ENCODE data around the gene L3MBTL4.

The L3MBTL4 gene

GRCh38 chr18:6220129-6220528 is 194.6 kb downstream of the L3MBTL4 start:
- no peak overlapping the region for H3K4me3 ChIP-seq (ENCODE audit: low read depth, low read length)
- no peak for DNase-seq (ENCODE audit: low read depth)
- TF ChIP-seq, protein P1, sequence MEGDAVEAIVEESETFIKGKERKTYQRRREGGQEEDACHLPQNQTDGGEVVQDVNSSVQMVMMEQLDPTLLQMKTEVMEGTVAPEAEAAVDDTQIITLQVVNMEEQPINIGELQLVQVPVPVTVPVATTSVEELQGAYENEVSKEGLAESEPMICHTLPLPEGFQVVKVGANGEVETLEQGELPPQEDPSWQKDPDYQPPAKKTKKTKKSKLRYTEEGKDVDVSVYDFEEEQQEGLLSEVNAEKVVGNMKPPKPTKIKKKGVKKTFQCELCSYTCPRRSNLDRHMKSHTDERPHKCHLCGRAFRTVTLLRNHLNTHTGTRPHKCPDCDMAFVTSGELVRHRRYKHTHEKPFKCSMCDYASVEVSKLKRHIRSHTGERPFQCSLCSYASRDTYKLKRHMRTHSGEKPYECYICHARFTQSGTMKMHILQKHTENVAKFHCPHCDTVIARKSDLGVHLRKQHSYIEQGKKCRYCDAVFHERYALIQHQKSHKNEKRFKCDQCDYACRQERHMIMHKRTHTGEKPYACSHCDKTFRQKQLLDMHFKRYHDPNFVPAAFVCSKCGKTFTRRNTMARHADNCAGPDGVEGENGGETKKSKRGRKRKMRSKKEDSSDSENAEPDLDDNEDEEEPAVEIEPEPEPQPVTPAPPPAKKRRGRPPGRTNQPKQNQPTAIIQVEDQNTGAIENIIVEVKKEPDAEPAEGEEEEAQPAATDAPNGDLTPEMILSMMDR (IDR thresholded peaks at IDR 0.05; ENCODE audit: low read depth, low read length, missing control alignments): no peak

DNA sequence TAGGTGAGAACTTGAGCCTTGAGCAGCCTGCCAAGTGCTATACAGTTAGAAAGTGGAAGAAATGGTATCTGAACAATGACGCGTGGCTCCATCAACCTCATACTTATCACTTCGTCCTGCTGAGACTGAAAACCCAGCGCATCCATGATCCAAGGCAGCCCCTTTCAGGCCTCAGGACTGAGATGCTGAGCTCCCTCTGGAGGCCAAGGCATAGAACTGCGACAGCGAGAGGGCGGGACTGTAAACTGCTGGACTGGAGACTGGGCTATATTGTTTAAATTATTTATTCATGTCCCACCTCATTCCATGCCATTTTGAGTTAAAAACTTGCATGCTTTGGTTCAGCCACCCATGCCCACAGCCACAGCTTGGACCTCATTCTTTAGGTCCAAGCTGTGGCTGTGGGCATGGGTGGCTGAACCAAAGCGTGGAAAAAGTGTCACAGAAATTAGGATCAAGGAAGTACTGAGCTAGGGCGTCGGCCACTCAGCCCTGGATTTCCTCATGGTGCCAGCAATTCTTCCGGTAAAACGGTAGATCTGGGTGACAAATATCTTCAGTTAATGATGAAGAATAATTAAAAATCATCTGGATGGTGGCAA is 195.5 kb downstream of the L3MBTL4 start:
- TF ChIP-seq, protein P1 (IDR thresholded peaks at IDR 0.05; ENCODE audit: low read depth, low read length, missing control alignments): peak; percentile 82
- peak; percentile 10 for DNase-seq (ENCODE audit: low read depth)
- H3K4me3 ChIP-seq (ENCODE audit: low read depth, low read length): no peak overlapping the region

DNA sequence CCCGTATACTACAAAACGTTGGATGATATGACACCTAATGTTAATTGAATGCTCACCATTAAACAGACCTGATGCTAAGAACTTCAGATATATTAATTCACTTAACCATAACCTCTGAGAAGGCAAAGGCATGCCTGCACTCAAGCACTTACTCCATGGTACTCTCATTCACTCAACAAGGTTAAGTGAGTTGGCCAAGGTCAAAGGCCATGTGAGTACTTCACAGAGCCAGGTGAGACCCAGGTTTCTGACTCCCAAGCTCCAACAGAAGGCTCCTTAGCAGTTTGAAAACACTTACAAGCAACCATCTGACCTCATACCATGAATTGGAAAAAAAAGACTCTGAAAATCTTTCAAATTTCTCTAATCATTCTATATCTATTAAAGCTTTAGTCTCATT is 198.8 kb downstream of the L3MBTL4 start:
- no peak overlapping the region for H3K4me3 ChIP-seq (ENCODE audit: low read depth, low read length)
- DNase-seq (ENCODE audit: low read depth): no peak
- TF ChIP-seq, protein P1 (IDR thresholded peaks at IDR 0.05; ENCODE audit: low read depth, low read length, missing control alignments): no peak

GRCh38 chr18:6211174-6211504 is 203.6 kb downstream of the L3MBTL4 start:
- no peak overlapping the region for H3K4me3 ChIP-seq (ENCODE audit: low read depth, low read length)
- TF ChIP-seq, protein P1 (IDR thresholded peaks at IDR 0.05; ENCODE audit: low read depth, low read length, missing control alignments): no peak

GRCh38 chr18:6210349-6211173 is 204.2 kb downstream of the L3MBTL4 start:
- H3K4me3 ChIP-seq (ENCODE audit: low read depth, low read length): no peak overlapping the region
- TF ChIP-seq, protein P1 (IDR thresholded peaks at IDR 0.05; ENCODE audit: low read depth, low read length, missing control alignments): no peak
- no peak for DNase-seq (ENCODE audit: low read depth)

More at GRCh38 chr18:6211174-6211504, 203.6 kb downstream of the L3MBTL4 start:
- no peak for DNase-seq (ENCODE audit: low read depth)

- H3K4me3 ChIP-seq (ENCODE audit: low read depth, low read length): no peak overlapping the region
- TF ChIP-seq, protein P1 (IDR thresholded peaks at IDR 0.05; ENCODE audit: low read depth, low read length, missing control alignments): no peak
- DNase-seq (ENCODE audit: low read depth): no peak
These were observed 206.8 kb downstream of the L3MBTL4 start for GRCh38 chr18:6207941-6208340.

All from GM12864 (cell line).